GM21576 (cell line): ENCODE measurements around the gene PTPRN2.
"Not testable (repeated sequence)": the region's sequence is repeated elsewhere in the genome, so short reads cannot be mapped to it uniquely, and the experiment has no call there.

Source experiments
- ATAC-seq: cut with Tn5 transposase; IDR thresholded peaks from one replicate; pipeline ENCODE4 v1.9.1; 2021; ENCODE audit warnings: mild to moderate bottlenecking, moderate library complexity; ENCODE audit not compliant: unreplicated experiment

PTPRN2 gene

DNA sequence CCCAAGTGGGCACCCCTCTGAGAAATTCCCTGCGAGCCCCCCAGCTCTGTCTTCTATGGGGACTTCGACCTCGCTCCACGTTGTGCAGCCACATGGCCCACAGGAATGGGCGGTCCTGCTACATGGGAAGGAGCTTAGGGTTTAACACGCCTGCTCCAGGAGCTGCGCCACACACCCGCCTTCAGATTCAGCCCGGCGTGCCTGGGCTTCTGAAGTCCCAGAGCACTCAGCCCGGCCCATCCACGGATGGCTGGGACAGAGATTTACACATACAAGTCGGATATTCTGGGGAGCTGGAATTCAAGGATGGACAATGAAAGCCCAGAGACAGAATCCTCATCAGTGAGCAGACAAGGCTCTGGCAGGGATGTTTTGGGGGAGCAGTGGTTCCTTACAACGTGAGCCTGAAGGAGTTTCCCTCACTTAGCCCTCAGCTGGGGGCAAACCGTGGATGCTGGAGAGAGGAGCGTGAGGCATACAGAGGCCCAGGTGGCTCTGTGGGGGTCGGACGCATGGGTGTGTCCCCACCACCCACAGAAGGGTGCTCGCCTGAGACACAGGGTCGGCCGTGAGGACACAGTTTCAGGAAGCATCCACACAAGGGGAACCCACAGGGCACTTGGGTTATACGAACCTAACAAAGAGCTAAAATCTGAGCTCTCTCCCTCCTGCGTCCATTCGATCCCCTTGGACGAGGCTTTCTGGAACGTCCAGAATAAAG lies 877.9 kb downstream of the PTPRN2 start:
- no peak for ATAC-seq

DNA sequence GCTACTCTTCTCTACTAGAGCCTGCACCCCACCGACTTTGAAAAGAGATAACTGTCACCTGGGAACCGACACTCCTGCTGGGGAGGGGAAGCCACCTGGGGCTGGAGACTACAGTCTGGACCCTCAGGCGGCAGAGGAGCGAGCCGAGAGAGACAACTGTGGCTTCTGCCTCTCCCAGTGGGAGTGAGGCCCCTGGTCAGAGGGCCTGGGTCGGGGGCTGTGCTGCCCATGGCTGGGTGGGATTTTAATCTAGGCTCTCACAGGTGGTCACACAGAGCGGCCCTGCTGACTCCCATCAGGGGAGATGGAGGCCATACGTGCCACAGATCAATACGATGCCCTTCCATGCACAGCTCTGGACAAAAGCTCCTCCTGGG lies 878.7 kb downstream of the PTPRN2 start:
- no peak for ATAC-seq

DNA sequence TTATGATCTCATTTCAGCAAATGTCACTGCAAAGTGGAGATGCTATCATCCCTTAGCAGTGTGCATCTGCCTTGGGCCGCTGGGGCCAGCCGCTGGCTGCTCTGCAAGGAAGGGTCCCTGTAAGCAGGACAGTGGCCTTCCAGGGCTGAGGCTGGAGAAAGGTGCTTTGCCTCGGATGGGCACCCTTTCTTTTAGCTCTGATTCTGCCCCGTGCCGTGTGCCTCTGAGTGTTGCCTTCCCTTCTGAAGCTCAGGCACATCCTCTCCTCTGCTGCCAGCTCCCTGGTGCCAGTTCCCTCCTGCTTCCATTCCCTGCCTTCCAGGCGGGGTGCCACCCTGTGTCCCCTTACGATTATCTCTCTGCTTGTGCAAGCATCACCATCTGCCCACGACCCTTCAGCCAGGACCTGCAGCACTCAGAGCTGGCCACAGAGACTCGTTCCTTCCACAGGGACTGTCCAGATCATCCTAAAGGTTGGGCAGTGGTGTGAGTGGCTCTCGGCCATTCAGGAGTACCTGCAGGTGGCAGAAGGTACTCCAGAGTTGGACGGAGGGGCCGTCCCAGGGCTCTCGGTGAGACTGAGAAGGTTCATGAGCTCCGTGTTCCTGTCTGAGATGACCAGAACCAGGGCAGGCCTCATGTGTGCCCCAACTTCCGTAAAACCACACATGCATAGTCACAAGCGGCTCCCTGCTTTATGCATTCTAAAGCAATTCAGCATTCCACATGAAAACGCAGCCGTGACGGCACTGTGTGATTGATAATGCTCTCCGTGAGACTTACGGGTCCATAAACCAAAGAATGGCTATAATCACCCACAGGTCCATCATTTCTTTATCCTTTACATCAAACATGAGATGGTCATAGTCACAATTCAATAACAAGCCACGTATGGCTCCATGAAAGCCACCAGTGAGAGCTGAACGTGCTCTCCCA lies 879.4 kb downstream of the PTPRN2 start:
- no peak for ATAC-seq

DNA sequence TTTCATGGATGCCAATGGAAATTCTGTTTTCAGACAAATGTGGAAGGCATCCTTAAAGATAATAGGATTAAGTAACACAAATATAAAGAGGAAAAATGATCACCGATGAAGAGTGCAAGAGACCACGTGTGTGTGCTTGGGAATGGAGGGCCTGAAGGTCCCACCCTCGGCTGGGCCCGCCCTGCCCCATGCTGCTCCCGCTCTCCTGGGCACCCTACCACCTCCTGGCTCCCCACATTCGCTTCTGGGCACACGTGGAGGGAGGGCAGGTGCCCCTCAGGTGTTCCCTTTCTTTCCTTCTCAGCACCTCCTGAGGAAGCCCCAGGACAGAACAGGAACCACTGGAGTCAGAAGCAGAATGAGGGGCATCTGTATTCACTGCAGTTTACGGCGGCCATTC lies 883.3 kb downstream of the PTPRN2 start:
- no peak for ATAC-seq

DNA sequence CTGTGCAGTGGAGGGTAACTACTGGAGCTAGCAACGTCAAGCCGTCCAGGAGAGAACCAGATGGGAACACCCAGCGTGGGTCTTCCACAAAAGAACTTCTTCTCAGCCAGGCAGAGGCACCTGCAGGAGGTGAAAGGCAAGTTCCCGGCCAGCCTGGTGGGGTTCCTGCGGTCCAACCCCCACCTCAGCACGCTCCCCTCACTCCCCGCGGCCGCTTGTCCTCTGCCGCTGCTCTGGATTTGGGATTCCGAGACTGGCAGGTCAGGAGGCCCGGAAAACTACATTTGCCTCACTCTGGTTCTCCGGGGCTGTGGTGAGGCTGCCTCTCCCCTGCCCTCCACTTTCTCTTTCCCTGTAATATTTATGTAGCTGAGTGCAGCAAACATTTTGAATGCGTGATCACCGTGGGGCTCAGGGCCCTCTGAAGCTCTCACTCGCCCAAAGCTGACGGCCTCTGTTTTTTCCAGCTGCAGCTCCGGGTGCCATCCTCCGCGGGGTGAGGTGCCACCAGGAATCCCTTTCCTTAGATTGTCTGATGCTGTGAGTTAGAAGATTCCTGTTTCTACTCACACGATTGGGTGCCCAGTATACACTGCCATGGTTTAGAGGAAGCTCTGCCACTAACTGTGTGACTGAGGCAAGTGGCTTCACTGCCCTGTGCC lies 884.0 kb downstream of the PTPRN2 start:
- no peak for ATAC-seq

DNA sequence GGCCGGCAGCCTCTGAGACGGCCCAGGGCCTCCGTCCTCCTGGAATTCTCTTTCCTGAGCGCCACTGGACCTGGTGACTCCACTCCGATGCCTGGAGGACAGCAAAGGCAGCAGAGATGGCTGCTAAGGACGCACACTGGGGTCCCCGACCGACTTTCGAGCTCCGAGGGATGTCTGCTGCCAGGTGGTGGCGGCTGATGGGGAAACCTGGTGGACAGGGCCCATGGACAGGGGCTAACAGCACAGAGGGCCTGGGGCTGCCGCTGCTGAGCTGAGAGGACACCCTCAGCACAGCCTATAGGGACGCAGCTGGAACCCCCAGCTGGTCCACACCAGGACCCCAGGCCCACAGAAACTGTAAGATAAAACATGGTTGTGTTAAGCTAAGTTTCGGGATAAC lies 884.5 kb downstream of the PTPRN2 start:
- ATAC-seq, result no peak

DNA sequence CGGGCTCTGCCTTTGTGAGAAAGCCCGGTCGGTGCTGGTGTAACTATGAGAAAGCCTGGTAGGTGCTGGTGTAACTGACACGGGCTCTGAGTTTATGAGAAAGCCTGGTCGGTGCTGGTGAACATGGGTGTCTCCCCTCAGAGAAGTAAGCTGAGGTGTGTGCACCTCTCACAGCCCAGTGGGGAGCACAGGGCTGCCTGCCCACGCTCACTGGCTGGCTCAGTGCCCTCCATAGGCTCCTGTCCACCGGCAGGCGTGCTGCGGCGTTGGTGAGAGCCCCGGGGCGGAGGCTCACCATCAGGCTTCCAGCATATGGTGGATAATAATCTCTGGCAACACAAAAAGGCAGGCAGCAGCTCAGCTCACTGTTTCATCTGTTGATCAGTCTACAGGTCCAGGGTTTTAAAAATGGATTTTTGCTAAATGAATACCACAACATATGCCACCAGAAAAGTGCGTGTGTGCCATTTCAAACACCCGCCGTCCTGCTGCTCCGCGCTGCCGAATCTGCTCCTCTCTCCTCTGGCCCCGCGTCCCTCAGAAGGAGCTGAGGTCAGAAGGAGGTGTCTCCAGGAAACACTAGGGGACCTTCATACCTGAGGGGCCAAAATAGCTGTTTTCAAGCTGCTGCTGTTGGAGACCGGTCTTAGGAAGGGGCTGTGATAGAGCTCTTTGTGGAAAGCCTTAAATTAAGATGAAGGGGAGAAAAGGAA lies 885.2 kb downstream of the PTPRN2 start:
- ATAC-seq, result no peak

DNA sequence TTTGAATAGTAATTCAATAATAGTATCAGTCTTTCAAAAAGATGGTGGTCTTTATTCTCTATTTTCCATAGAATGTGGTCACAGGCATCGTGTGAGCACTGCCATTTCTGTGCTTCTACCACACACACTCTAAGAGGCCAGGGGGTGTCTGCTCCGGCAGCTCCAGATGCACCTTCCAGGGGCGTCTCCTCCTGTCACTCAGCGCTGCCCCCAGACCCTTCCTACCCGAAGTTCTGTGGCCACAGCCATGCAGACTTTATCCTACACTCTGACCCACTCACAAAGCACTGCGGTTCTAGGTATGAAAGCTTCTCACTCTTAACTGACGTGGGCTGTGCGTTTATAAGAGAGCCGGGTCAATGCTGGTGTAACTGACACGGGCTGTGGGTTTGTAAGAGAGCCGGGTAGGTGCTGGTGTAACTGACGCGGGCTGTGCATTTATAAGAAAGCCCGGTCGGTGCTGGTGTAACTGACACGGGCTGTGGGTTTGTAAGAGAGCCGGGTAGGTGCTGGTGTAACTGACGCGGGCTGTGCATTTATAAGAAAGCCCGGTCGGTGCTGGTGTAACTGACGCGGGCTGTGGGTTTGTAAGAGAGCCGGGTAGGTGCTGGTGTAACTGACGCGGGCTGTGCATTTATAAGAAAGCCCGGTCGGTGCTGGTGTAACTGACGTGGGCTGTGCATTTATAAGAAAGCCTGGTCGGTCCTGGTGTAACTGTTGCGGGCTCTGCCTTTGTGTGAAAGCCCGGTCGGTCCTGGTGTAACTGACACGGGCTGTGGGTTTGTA lies 886.0 kb downstream of the PTPRN2 start:
- not testable (repeated sequence) for ATAC-seq

DNA sequence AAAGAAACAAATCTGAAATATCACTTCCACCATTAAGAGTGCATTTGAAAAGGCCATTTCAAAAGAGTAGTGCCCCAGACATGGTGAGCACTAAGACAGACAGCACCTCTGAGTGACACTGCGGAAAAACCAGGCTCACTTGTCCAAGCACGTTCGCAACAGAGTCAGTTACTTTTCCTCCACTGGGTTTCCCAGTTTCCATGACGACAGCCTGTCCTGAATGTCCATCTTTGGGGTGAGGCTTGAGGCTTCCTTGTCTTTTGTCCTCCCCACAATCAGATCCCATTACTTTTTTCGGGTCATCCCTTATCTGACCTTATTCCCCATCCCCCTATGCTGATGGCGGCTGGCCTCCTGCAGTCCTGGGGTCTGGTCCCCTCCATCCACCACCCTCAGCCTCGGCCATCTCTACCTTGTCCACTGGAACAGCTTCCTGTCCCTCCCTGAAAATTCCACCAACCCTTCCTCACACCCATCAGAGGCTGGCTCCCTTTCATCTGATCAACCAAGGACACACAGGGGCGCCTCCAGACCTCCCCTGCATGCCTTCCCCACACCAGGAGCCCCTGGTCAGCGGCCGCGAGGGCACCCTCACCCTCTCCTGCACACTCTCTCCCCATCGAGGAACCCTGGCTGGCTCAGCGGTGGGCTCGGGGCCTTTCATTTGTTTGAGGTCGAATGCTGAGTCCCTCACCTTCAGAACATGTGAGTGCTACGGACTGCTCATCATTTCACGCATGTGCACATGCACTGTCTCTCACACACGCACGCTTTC lies 887.2 kb downstream of the PTPRN2 start:
- ATAC-seq, result no peak

DNA sequence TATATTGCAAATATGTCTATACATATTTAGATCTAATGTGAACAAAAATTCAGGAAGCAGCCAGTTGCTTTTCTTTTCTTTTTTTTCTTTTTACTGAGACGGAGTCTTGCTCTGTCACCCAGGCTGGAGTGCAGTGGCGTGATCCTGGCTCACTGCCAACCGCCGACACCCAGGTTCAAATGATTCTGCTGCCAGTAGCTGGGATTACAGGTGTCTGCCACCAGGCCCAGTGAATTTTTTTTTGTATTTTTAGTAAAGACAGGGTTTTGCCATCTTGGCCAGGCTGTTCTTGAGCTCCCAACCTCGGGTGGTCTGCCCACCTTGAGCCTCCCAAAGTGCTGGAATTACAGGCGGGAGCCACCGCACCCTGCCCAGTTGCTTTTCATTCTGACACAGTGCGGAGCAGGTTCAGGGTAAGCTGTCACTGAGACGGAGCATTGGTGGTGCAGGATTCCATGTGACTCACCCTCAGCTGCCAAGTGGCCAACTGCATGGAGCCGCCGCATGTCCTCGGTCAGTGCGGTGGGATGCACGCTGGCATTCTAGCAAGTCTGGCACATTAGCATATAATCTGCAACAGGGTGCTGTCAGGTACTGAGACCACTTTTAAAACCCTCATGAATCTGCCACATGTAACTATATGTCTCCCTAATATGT lies 888.1 kb downstream of the PTPRN2 start:
- no peak for ATAC-seq

DNA sequence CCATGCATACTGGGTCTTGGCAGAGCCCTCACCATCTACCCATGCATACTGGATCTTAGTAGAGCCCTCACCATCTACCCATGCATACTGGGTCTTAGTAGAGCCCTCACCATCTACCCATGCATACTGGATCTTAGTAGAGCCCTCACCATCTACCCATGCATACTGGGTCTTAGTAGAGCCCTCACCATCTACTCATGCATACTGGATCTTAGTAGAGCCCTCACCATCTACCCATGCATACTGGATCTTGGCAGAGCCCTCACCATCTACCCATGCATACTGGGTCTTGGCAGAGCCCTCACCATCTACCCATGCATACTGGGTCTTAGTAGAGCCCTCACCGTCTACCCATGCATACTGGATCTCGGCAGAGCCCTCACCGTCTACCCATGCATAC lies 890.3 kb downstream of the PTPRN2 start:
- not testable (repeated sequence) for ATAC-seq

DNA sequence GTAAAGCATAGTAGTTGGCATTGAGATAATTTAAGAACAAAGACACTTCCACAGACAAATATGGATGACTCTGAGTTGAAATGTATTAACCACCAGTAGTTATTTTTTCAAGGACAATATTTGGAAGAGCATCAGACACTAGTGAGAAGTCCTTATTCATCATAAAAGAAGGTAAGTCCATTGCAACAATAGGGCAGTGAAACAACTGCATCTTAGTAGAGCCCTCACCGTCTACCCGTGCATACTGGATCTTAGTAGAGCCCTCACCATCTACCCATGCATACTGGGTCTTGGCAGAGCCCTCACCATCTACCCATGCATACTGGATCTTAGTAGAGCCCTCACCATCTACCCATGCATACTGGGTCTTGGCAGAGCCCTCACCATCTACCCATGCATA lies 892.0 kb downstream of the PTPRN2 start:
- ATAC-seq, result not testable (repeated sequence)

DNA sequence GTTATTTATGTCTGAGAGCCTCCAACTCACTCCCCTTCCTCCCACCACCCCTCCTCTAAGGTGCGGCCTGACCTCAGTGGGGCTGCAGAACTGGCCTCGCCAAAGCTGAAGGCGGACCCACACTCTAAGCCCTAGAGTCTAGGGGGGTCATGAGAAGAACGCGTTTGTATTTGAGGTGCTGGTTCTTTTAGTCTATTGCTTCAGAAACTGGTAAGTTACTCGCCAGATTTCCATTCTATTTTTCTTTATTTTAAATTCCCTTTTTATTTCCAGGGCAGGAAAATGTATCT lies 893.3 kb downstream of the PTPRN2 start:
- no peak for ATAC-seq

DNA sequence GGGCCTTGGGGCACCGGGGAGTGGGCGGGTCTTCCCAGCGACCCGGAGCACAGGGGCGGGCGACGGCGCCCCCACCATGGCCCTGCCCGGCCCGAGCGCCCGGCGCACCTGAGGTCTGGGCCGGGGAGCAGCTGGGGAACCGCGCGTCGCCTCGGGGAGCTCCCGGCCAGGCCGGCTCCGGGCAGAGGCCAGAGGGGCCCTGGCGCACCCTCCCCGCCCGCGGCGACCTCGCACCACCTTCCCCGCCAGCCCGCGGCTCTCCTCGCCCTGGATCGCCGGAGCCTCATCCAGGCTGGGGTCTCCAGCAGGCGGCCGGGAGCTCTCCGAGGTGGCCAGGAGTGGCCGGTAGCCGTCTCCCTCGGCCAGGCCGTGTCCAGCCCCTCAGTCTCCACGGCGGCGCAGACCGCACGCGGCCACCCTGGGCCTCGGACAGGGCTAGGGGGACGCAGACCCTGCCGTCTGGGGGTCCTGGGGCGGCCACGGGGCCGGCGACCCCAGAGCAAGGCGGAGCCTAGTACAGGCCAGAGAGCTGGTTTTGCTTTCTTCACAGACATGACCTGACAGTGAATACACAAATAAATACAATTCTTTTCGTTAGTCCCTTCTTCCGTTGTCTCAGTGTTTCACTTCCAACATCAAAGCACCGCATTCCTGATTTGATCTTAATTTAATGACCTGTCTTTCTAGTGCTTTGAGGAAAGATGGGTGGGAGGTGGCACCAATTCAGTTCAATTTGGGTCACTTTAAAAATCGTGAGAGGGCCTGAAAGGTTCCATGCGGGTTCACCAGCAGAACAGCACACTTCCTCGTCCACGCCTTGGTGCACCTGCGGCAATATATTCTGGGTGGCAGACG lies 893.9 kb downstream of the PTPRN2 start:
- ATAC-seq, result no peak

DNA sequence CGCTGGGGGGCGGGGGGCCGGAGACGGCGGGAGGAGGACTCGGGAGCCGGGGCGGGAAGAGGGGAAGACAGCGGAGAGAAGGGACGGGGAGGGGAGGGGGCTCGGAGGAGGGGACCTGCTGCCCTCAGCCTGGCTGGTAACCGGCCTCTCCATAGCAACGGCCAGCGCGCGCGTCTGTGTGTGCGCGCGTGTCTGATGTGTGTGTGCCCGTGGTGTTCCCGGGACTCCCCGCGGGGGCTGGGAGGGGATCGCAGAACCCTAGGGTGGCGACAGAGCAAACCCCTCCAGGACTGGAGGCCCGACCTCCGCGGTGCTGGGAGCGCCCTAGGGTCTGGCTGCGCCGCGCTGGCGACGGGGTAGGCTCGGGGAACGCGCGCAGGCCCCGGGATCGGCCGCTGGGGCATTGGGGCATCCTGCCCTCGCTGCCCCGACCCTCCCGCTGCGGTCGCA lies 894.5 kb downstream of the PTPRN2 start:
- ATAC-seq, result no peak

DNA sequence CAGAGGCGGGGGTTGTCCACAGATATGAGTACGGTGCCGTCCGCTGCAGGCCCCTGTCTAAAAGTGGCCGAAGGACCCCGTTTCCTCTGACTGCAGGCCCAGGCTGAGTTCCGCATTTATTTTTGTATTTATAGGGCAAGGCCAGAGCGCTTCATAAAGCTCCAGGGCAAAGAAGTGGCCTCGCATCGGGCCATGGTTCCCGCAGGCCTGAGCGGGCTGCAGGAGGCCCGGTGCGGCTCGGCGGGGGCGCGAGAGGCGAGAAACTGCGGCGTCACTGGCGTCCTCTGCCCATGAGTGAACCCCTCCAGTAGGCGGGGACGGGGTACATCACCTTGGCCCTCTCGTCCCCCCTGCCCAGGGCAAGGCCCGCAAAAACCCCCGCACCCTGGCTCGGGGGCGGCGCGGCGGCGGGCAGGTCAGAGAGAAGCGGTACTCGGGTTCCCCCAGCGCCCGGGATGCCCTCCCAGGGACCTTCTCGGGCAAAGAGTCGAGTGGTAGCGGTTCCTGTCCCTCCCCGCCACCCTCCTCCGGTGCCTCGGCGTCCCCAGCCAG lies 895.1 kb downstream of the PTPRN2 start:
- ATAC-seq, result no peak

DNA sequence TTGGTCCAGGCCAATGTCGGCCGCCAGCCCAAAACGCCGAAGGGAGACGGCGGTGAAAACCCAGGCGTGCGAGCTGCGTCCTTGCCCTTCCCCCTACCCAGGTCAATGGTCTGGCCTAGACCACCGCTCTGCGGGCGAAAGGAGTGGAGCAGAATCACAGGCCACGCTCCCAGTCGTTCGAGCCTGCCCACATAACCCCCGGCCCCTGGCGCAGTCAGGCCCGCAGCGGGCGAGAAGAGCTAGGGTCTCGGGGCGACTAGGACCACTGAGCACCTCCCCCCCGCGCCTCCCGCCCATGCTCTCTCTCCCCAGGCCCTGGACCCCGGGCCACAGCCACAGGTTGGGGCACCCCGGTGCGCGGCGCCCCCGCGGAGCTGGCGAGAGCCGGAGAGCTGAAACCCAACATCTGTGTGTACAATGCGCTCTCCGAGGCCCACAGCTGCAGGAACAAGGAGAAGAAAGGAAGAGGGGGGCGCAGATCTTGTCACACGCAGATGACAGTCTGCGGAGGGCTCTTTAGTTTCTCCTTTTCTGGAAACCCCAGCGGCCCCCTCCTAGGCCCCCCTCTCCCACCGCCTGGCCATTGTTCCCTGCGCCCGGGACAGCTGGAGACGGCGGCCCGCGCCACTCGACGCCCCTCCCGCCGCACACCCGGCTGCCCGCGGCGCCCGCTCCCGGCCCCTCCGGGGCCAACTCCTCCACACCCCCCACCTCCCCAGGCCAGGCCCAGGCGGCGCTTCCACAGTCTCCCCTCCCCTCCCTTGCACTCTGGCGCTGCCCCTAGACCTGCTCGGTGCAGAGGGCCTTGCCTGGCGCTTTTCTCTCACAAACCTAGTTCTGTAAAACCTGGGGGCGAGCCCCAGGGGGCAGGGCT lies 895.8 kb downstream of the PTPRN2 start:
- no peak for ATAC-seq
